CD4-positive, alpha-beta T cell treated with Interleukin-17A for 4 hours (primary cell): ENCODE measurements around the gene BCL2L15.
A peak's percentile ranks its signal among the peaks of the same experiment; 100 is the strongest.
"Not testable (repeated sequence)": the region's sequence is repeated elsewhere in the genome, so short reads cannot be mapped to it uniquely, and the experiment has no call there.

Source experiments
- DNase-seq: peaks from one replicate; pipeline ENCODE4 v3.0.0-alpha.2; 2020; ENCODE audit warnings: mixed read lengths

Gene BCL2L15

DNA sequence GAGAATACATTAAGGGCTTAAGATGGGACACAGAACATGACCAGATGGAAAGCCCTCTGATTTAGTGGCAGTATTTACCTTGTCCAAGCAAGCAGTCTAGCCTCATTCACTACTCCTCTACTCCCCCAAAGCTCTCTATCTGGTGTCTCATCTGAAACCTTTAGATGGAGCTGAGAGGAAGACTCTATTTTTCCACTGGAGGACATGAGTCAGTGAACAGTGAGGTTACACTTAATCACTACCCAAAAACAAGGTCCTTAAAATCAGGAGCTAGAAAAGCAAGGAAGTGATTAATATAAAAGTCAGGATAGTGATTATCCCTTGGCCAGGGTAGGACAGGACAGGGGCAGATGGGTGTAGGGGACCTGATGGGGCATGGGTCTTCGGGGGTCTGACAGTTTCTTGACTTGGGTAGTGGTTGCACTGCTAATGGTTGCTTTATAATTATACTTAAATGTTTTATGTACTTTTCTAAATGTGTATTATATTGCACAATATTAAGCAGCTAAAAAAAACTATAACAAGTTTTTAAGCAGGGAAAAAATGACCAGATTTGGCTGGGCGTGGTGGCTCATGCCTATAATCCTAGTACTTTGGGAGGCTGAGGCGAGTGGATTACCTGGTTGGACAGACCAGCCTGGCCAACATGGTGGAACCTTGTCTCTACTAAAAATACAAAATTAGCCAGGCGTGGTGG is 18.8 kb downstream of the BCL2L15 start:
- no peak for DNase-seq

- no peak for DNase-seq
These were observed 25.7 kb downstream of the BCL2L15 start for GRCh38 chr1:113861641-113862040.

- no peak for DNase-seq
These were observed 26.5 kb downstream of the BCL2L15 start for GRCh38 chr1:113860891-113861290.

- no peak for DNase-seq
These were observed 27.8 kb downstream of the BCL2L15 start for GRCh38 chr1:113859478-113860175.

DNA sequence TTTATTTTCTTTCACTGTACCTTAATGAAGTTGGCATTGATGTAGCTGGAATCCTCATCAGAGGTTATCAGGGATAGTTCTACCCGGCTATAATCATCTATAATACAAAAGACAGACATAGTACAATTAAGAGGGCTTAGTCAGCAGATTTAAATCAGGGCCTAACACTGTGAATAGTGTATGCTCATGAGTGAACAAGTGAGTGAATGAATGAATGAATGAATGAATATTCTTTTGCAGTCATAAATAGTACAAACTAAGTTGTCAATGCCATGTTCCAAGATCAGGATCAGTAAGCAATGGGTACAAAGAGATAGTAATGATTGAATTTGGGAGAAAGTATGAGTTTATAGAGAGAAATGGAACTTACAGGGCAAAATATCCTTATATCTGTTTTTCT is 28.4 kb downstream of the BCL2L15 start:
- no peak for DNase-seq

GRCh38 chr1:113858418-113858817 is 29.0 kb downstream of the BCL2L15 start:
- DNase-seq, result no peak

DNA sequence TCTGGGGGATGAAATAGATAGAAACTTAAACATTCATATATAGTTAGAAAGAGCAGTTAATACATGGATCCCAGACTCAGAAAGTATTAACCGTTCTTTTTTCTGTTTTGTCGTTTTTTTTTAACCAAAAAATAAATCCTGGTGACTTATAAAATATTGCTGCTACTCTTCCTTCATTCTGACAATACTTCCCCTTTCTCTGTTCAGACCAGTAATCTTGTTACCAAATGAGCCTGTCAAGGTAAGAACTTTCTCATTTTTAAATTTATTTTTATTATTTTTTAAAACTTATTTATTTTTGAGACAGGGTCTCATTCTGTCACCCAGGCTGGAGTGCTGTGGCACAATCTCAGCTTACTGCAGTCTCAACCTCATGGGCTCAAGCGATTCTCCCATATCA is 29.6 kb downstream of the BCL2L15 start:
- DNase-seq, result no peak

- no peak for DNase-seq
These were observed 31.0 kb downstream of the BCL2L15 start for GRCh38 chr1:113856401-113856790.

- DNase-seq, result no peak
These were observed 31.6 kb downstream of the BCL2L15 start for GRCh38 chr1:113855630-113856400.

- no peak for DNase-seq
These were observed 33.1 kb downstream of the BCL2L15 start for GRCh38 chr1:113854234-113854633.

- DNase-seq, result not testable (repeated sequence)
These were observed 34.7 kb downstream of the BCL2L15 start for GRCh38 chr1:113852694-113853093.

- no peak for DNase-seq
These were observed 37.1 kb downstream of the BCL2L15 start for GRCh38 chr1:113850127-113850796.

DNA sequence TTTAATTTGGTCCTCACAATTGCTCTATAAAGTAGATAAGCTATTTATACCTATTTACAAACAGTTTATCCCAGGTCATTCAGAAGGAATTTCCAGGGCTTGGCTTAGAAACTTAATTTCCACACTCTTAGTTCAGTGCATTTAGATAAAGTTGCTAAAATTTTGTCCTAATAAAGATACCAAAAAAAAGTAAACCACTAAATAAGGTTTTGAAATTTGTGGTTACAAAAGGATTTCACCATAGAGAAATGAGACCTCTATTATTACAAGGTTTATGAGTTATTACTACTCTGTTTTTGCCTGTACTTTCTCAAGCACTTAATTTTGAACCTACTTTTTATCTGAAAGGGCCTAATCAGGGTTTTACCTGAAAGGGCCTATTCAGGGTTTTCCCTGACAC is 38.3 kb downstream of the BCL2L15 start:
- DNase-seq, result no peak

GRCh38 chr1:113846391-113847035 is 40.9 kb downstream of the BCL2L15 start:
- DNase-seq, result no peak

GRCh38 chr1:113836534-113836933 is 50.8 kb downstream of the BCL2L15 start:
- DNase-seq, result no peak

DNA sequence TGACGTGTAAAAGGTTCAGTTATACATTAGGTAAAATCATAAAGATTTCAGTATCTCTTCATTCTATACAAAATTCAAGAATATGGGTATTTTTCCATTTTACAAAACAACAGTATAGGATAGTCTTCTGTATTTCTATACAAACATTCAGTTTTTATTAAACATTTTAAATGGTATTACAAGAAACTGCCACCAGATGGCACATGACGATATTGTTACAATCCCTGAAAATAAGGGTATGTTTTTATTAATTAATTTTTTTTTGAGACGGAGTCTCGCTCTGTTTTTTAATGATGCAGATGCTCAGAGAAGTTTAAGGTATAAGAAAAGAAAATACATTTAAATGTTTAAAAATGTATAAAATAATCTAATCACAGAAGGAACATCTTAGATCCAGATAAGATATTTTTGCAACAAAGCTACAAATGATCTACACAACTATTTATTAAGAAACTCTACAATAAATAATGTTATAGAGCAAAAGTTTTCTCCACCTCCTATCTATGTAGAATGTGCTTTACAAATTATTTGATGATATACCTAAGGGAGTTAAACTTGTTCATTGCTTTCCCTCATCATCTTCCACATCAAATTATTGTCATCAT is 51.6 kb downstream of the BCL2L15 start:
- peak; percentile 53 for DNase-seq

DNA sequence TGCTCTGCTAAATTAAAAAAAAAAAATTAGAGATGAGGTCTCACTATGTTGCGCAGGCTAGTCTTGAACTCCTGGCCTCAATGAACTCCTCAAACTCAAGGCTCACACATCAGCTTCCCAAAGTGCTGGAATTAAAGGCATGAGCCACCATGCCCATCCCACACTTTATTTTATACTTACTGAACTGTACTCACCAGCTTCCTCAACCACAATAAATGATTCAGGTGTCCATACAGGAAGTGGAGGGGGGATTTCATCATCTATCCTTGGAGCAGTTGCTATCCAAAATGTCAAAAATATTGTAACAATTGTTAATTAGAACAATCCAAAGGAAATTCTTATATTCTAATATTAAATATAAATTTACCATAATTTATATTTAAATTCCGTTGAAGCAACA is 52.7 kb downstream of the BCL2L15 start:
- DNase-seq, result no peak
